Nephron progenitor cell (in vitro differentiated cells): Measurements from ENCODE around the gene IL23A.
"Not testable (repeated sequence)": the region's sequence is repeated elsewhere in the genome, so short reads cannot be mapped to it uniquely, and the experiment has no call there.

Source experiments
- DNase-seq: peaks from one replicate; pipeline ENCODE4 v3.0.0; 2021
- H3K27ac Mint-ChIP-seq: 2 replicates; pipeline ENCODE4 v1.8.0; 2021; ENCODE audit warnings: mild to moderate bottlenecking, moderate library complexity, mixed read lengths
- H3K27me3 Mint-ChIP-seq: 2 replicates; pipeline ENCODE4 v1.8.0; 2021; ENCODE audit warnings: mild to moderate bottlenecking, low read depth, mixed read lengths; ENCODE audit not compliant: poor library complexity
- H3K36me3 Mint-ChIP-seq: 2 replicates; pipeline ENCODE4 v1.8.0; 2021; ENCODE audit warnings: low read depth, mixed read lengths
- H3K4me1 Mint-ChIP-seq: 2 replicates; pipeline ENCODE4 v1.8.0; 2021; ENCODE audit warnings: mixed read lengths
- H3K4me3 Mint-ChIP-seq: 2 replicates; pipeline ENCODE4 v1.8.0; 2021; ENCODE audit warnings: mild to moderate bottlenecking, moderate library complexity, mixed read lengths
- H3K9me3 Mint-ChIP-seq: 2 replicates; pipeline ENCODE4 v1.8.0; 2021; ENCODE audit warnings: mild to moderate bottlenecking, moderate library complexity, mixed read lengths
- TF ChIP-seq, protein P1 (sequence below): fragments of 200-600 bp; sonication (generic); IDR thresholded peaks from 2 replicates; pipeline ENCODE4 v1.5.0; 2021; ENCODE audit warnings: antibody characterized with exemption

IL23A gene

DNA sequence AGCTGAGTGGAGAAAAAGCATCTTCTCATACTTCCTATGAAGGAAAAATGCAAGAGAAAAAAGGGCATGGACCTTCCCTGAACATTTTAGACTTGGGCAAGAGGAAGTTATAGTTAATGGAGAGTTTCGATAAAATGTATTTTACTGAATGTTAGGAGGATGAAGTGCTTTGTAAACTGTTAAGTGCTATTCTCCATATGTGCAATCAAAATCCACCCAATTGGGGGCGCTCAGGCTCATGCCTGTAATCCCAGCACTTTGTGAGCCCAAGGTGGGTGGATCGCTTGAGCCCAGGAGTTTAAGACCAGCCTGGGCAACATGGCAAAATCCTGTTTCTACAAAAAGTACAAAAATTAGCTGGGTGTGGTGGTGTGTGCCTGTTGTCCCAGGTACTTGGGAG is 21.0 kb upstream of the IL23A start:
- DNase-seq: no peak
- Mint-ChIP-seq H3K36me3 (peaks cover 17% of the 10 kb centered on the region), H3K9me3 (no peaks in the 10 kb centered on the region), H3K4me1 (peaks cover 18% of the 10 kb centered on the region), H3K27ac (no peak overlapping the region), H3K4me3 (no peak overlapping the region), H3K27me3 (no peaks in the 10 kb centered on the region)
- TF ChIP-seq, protein P1, sequence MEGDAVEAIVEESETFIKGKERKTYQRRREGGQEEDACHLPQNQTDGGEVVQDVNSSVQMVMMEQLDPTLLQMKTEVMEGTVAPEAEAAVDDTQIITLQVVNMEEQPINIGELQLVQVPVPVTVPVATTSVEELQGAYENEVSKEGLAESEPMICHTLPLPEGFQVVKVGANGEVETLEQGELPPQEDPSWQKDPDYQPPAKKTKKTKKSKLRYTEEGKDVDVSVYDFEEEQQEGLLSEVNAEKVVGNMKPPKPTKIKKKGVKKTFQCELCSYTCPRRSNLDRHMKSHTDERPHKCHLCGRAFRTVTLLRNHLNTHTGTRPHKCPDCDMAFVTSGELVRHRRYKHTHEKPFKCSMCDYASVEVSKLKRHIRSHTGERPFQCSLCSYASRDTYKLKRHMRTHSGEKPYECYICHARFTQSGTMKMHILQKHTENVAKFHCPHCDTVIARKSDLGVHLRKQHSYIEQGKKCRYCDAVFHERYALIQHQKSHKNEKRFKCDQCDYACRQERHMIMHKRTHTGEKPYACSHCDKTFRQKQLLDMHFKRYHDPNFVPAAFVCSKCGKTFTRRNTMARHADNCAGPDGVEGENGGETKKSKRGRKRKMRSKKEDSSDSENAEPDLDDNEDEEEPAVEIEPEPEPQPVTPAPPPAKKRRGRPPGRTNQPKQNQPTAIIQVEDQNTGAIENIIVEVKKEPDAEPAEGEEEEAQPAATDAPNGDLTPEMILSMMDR: no peak

DNA sequence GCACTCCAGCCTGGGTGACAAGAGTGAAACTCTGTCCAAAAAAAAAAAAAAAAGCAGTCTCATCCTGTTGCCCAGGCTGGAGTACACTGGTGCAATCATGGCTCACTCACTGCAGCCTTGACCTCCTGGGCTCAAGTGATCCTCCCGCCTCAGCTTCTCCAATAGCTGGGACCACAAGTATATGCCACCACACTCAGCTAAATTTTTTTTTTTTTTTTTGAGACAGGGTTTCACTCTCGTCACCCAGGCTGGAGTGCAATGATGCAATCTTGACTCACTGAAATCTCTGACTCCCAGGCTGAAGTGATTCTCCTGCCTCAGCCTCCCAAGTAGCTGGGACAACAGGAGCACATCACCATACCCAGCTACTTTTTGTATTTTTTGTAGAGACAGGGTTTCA is 17.7 kb upstream of the IL23A start:
- Mint-ChIP-seq H3K4me3 (no peak overlapping the region), H3K36me3 (peaks cover 27% of the 10 kb centered on the region), H3K27me3 (no peaks in the 10 kb centered on the region), H3K27ac (no peak overlapping the region), H3K9me3 (no peaks in the 10 kb centered on the region), H3K4me1 (peaks cover 5% of the 10 kb centered on the region)
- no peak for DNase-seq
- TF ChIP-seq, protein P1: no peak

DNA sequence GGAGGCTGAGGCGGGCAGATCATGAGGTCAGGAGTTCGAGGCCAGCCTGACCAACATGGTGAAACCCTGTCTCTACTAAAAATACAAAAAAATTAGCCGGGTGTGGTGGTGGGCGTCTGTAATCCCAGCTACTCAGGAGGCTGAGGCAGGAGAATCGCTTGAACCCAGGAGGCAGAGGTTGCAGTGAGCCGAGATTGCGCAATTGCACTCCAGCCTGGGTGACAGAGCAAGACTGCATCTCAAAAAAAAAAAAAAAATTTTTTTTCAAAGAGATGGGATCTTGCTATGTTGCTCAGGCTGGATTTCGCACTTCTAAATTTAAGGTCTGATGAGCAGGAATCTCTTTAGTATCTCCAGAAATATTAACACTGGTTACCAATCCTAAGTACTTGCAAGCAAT is 17.1 kb upstream of the IL23A start:
- H3K4me3 Mint-ChIP-seq, H3K9me3 Mint-ChIP-seq, H3K27me3 Mint-ChIP-seq, H3K27ac Mint-ChIP-seq, DNase-seq, H3K4me1 Mint-ChIP-seq: not testable (repeated sequence)
- peaks cover 27% of the 10 kb centered on the region for H3K36me3 Mint-ChIP-seq

DNA sequence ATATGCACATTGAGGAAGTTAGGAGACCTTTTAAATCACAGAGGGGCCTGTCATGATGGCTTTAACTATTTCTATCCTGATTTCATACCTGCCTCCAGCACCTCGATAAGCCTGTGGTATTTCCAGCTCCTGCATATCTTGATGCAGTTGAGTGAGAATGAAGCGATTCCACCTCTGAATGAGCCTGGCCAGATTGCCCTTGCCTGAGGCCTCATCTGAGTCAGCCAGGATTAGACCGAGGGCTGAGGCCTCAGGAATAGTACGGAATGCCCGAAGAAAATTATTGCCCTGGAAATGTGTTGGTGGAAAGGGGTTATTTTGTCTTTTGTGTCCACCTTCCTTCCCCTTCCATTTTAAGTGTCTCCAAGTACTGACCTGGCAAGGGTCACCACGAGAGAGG is 14.5 kb upstream of the IL23A start:
- no peaks in the 10 kb centered on the region for H3K27me3 Mint-ChIP-seq
- H3K9me3 Mint-ChIP-seq: no peaks in the 10 kb centered on the region
- no peak for DNase-seq
- H3K4me1 Mint-ChIP-seq: no peaks in the 10 kb centered on the region
- H3K4me3 Mint-ChIP-seq: no peak overlapping the region
- peaks cover 41% of the 10 kb centered on the region for H3K36me3 Mint-ChIP-seq
- TF ChIP-seq, protein P1: no peak
- H3K27ac Mint-ChIP-seq: no peak overlapping the region

DNA sequence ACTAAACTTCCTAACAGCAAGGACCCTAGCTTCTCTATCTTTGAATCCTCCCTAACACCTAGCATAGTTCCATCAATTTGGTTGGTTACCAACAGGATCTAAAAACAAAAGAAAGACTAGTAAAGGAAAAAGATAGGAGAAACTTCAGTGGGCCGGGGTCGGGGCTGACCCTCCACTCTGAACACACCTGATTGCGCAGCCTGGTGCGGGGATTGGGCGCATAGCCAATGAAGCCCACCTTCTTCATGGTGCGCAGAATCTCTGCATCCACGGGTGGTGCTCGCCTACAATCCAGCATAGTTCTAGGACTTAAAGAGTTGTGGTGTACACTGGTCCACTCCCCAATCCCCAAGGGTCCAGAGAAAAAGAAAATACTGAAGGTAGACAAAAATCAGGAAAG is 12.6 kb upstream of the IL23A start:
- Mint-ChIP-seq H3K4me3 (no peak overlapping the region), H3K27ac (no peak overlapping the region), H3K36me3 (peaks cover 31% of the 10 kb centered on the region), H3K27me3 (no peaks in the 10 kb centered on the region), H3K9me3 (no peaks in the 10 kb centered on the region), H3K4me1 (no peaks in the 10 kb centered on the region)
- TF ChIP-seq, protein P1: no peak
- DNase-seq: no peak

DNA sequence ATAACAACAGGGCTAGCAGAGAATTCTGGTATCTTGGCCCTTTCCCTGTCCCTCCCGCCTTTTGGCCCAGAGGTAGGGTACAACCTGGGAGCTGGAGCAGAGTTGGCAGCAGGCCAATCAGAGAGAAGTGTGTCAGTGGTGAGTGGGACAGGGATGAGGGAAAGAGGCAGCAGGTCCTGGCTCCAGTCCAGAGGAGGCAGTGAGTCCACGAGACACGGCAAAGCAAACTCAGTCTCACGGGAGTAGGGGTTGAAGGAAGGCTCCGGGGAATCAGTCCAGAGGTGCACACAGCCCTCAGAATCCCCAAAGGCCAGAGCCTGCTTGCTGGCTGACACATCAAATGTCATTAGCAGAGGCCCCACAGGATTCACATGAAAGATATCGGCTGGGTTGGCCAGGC is 12.2 kb upstream of the IL23A start:
- Mint-ChIP-seq H3K27me3 (no peaks in the 10 kb centered on the region), H3K27ac (no peak overlapping the region), H3K9me3 (no peaks in the 10 kb centered on the region), H3K4me3 (no peak overlapping the region), H3K4me1 (no peaks in the 10 kb centered on the region), H3K36me3 (peaks cover 31% of the 10 kb centered on the region)
- DNase-seq: no peak
- TF ChIP-seq, protein P1: no peak
